ENCODE measurements around the gene IMP4.

DNA sequence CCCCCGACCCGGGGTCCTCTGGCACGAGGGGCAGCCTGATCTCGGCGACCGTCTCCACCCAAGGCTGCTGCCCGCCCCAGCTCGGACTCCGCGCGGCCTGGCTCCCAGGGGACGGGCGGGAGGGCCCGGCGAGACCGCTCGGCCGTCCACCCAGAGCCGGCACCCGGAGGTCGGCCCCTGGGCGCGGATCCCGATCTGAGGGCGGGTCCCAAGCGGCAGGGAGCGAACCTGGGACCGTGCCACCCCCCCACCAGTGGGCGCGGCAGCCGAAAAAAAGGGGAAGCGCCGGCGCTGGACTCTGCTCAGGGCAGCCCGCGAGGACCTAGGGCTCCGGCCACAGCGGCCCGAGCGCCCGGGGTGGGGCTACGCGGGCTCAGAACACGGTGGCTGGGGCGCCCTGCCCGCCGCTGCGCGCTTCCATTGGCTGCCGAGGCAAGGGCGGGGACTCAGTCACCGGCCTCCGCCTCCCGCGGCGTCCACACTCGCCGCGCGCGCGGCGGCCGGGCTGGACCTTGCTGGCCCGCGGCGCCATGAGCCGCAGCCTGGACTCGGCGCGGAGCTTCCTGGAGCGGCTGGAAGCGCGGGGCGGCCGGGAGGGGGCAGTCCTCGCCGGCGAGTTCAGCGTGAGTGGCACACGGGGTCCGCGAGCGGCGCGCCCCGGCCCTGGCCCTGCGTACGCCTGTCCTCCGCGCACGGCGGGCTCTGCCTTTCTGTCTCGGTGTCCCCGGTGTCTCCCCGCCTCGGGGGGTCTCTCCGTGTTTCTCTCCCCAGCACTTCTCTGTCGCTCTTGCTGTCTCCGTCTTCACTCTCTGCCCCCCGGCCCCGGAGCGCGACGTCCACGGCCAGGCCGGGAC is 13.1 kb downstream of the IMP4 start, which contains the start of gene PTPN18:
- TF ChIP-seq, protein P1, sequence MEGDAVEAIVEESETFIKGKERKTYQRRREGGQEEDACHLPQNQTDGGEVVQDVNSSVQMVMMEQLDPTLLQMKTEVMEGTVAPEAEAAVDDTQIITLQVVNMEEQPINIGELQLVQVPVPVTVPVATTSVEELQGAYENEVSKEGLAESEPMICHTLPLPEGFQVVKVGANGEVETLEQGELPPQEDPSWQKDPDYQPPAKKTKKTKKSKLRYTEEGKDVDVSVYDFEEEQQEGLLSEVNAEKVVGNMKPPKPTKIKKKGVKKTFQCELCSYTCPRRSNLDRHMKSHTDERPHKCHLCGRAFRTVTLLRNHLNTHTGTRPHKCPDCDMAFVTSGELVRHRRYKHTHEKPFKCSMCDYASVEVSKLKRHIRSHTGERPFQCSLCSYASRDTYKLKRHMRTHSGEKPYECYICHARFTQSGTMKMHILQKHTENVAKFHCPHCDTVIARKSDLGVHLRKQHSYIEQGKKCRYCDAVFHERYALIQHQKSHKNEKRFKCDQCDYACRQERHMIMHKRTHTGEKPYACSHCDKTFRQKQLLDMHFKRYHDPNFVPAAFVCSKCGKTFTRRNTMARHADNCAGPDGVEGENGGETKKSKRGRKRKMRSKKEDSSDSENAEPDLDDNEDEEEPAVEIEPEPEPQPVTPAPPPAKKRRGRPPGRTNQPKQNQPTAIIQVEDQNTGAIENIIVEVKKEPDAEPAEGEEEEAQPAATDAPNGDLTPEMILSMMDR (IDR thresholded peaks at IDR 0.05; ENCODE audit: extremely low read depth in 1 of 2, insufficient read depth in 1 of 2, low read depth in 1 of 2, low read length in 2 of 2), result peak; percentile 64 to 69
- TF ChIP-seq POLR2A (IDR thresholded peaks at IDR 0.05; ENCODE audit: low read depth, low read length) (peak; percentile 75), EZH2 (IDR thresholded peaks at IDR 0.05; ENCODE audit: borderline replicate concordance, low read depth, low read length, severe bottlenecking) (no peak)

All from endothelial cell of umbilical vein (primary cell).